ENCODE data around the gene TRAPPC10. TPM values are rescaled to one million over a fixed set of nuclear protein-coding genes. Genes with fewer than 3 reads are reported as not detected.

Gene TRAPPC10
- polyA plus RNA-seq, 1 of the 3 experiments (the other 2 are of a cell fraction): 17.5 TPM

GRCh38 chr21:43997766-43998742, 14.1 kb upstream of the TRAPPC10 start:
- DNase-seq: no peak
- no peak overlapping the region for H3K9ac ChIP-seq
- ChIA-PET CTCF (interaction anchor here (0.8 to 0.9 kb wide), 2 partner anchors 15 to 187 kb away, joined by 3 read pairs; no protein-coding TSS in a partner anchor), POLR2A (no interaction called here)
- H3K79me2 ChIP-seq (ENCODE audit: insufficient read depth): no peaks in the 10 kb centered on the region
- H2AFZ ChIP-seq (ENCODE audit: low read depth): no peak overlapping the region
- no peak overlapping the region for H3K27ac ChIP-seq (ENCODE audit: low read depth in 2 of 2, low read length in 1 of 2)
- WGBS (ENCODE audit: low lambda C conversion rate): 55% methylated on average over 5 of the region's 5 CpGs
- no peaks in the 10 kb centered on the region for H3K9me2 ChIP-seq
- H3K27me3 ChIP-seq (ENCODE audit: insufficient read depth): no peaks in the 10 kb centered on the region
- H3K36me3 ChIP-seq (replicated peaks in 1 of 2; ENCODE audit: control insufficient read depth in 1 of 2, insufficient read depth in 2 of 2, low read length in 1 of 2): no peaks in the 10 kb centered on the region
- peaks cover 0 to 2% of the 10 kb centered on the region in 2 experiments; a peak in 1 of 4 replicates for H3K4me1 ChIP-seq (ENCODE audit: control insufficient read depth in 1 of 2, insufficient read depth in 2 of 2, low read depth in 1 of 2, low read length in 1 of 2)
- TF ChIP-seq MEF2A (IDR thresholded peaks at IDR 0.05; ENCODE audit: borderline replicate concordance, low read depth): no peak
- no peak for TF ChIP-seq IRF3 (IDR thresholded peaks at IDR 0.05; ENCODE audit: low read depth, low read length)
- TF ChIP-seq EP300 (IDR thresholded peaks at IDR 0.05; ENCODE audit: borderline replicate concordance in 1 of 2, low read depth in 1 of 2, low read length in 1 of 2): no peak
- no peak for TF ChIP-seq CHD2 (IDR thresholded peaks at IDR 0.05; ENCODE audit: low read length, partially characterized antibody)
- TF ChIP-seq MAX (IDR thresholded peaks at IDR 0.05; ENCODE audit: low read depth): no peak
- TF ChIP-seq ZBTB33 (IDR thresholded peaks at IDR 0.05; ENCODE audit: borderline replicate concordance, low read depth): no peak
- no peak for TF ChIP-seq USF2 (IDR thresholded peaks at IDR 0.05; ENCODE audit: borderline replicate concordance, low read depth, low read length)
- TF ChIP-seq SMC3 (IDR thresholded peaks at IDR 0.05; ENCODE audit: low read depth, low read length): no peak
- no peak for TF ChIP-seq TCF12 (IDR thresholded peaks at IDR 0.05)
- no peak for TF ChIP-seq NFIC (IDR thresholded peaks at IDR 0.05; ENCODE audit: borderline replicate concordance)
- TF ChIP-seq JUND (IDR thresholded peaks at IDR 0.05): no peak
- no peak for TF ChIP-seq ELF1 (IDR thresholded peaks at IDR 0.05)
- TF ChIP-seq POLR2AphosphoS5 (IDR thresholded peaks at IDR 0.05; ENCODE audit: low read depth, low read length): no peak
- TF ChIP-seq YY1 (IDR thresholded peaks at IDR 0.05; ENCODE audit: low read depth): no peak
- no peak for TF ChIP-seq GABPA (IDR thresholded peaks at IDR 0.05; ENCODE audit: low read depth)
- no peak for TF ChIP-seq FOXJ3 (CRISPR knock-in tag; IDR thresholded peaks at IDR 0.05)
- no peak for TF ChIP-seq GATA2 (CRISPR knock-in tag; IDR thresholded peaks at IDR 0.05)
- no peaks in the 10 kb centered on the region for H4K20me1 ChIP-seq (ENCODE audit: insufficient read depth)
- H3K4me3 ChIP-seq (ENCODE audit: low read depth in 2 of 2, low read length in 1 of 2): no peak overlapping the region
- H3F3A ChIP-seq (replicated peaks; ENCODE audit: insufficient read depth): no peaks in the 10 kb centered on the region
- H3K4me2 ChIP-seq: no peak overlapping the region
- no peaks in the 10 kb centered on the region for H3K9me3 ChIP-seq
